Ascending aorta (tissue), 2 donors: ENCODE results near the gene RTRAF. TPM values are rescaled to one million over a fixed set of nuclear protein-coding genes. Genes with fewer than 3 reads are reported as not detected.

Source experiments
- DNase-seq, 2 donors: peaks; one replicate each; pipeline ENCODE4 v3.0.0-alpha.2; 2019; ENCODE audit warnings: low spot score in 2 of 2
- H3K27ac ChIP-seq, 2 donors: fragments of 200-600 bp; sonication (generic); one replicate each; pipeline ENCODE4 v1.5.1; 2016 to 2017; ENCODE audit warnings: mild to moderate bottlenecking in 1 of 2
- H3K27me3 ChIP-seq: fragments of 200-600 bp; sonication (generic); one replicate; pipeline ENCODE4 v1.5.1; 2017
- H3K36me3 ChIP-seq, 2 donors: fragments of 200-600 bp; sonication (generic); one replicate each; pipeline ENCODE4 v1.5.1; 2016
- H3K4me1 ChIP-seq, 2 donors: fragments of 200-600 bp; sonication (generic); one replicate each; pipeline ENCODE4 v1.5.1; 2016 to 2017; ENCODE audit warnings: mild to moderate bottlenecking in 1 of 2
- H3K4me3 ChIP-seq, 2 donors: fragments of 200-600 bp; sonication (generic); one replicate each; pipeline ENCODE4 v1.5.1; 2016 to 2017; ENCODE audit warnings: mild to moderate bottlenecking in 1 of 2
- H3K9me3 ChIP-seq, 2 donors: fragments of 200-600 bp; sonication (generic); one replicate each; pipeline ENCODE4 v1.5.1; 2016
- intact Hi-C: fragments of 100-400 bp; cut with DNase I; formaldehyde crosslinking; loops from one replicate; pipeline ENCODE4 v1.15.1; 2023
- total RNA-seq: library from RNA; depleted of rRNA; stranded (reverse); fragments of >200 nt; gene quantifications from one replicate; pipeline ENCODE4 v1.1.0, GENCODE V29; 2016
- TF ChIP-seq, protein P1 (sequence below), 3 experiments: fragments of 200-600 bp in 2 of 3; fragments of 450-650 bp in 1 of 3; sonication (generic) in 2 of 3; IDR thresholded peaks; one replicate each; pipeline ENCODE4 v1.5.1; 2016 to 2019; ENCODE audit warnings: antibody characterized with exemption in 3 of 3, mild to moderate bottlenecking in 1 of 3, moderate library complexity in 1 of 3

Gene RTRAF
- total RNA-seq, 1 donor from 2014 or later, result 15.3 TPM

GRCh38 chr14:51993285-51993920, 4.1 kb downstream of the RTRAF start:
- Histone ChIP-seq H3K4me1 (peaks cover 0 to 3% of the 10 kb centered on the region in 2 donors), H3K27me3 (no peaks in the 10 kb centered on the region), H3K36me3 (peaks cover 21 to 22% of the 10 kb centered on the region in 2 donors), H3K9me3 (no peaks in the 10 kb centered on the region), H3K4me3 (no peak overlapping the region), H3K27ac (no peak overlapping the region)
- TF ChIP-seq, protein P1, sequence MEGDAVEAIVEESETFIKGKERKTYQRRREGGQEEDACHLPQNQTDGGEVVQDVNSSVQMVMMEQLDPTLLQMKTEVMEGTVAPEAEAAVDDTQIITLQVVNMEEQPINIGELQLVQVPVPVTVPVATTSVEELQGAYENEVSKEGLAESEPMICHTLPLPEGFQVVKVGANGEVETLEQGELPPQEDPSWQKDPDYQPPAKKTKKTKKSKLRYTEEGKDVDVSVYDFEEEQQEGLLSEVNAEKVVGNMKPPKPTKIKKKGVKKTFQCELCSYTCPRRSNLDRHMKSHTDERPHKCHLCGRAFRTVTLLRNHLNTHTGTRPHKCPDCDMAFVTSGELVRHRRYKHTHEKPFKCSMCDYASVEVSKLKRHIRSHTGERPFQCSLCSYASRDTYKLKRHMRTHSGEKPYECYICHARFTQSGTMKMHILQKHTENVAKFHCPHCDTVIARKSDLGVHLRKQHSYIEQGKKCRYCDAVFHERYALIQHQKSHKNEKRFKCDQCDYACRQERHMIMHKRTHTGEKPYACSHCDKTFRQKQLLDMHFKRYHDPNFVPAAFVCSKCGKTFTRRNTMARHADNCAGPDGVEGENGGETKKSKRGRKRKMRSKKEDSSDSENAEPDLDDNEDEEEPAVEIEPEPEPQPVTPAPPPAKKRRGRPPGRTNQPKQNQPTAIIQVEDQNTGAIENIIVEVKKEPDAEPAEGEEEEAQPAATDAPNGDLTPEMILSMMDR (IDR thresholded peaks at IDR 0.05), result no peak
- DNase-seq, result no peak
- intact Hi-C loops, result loop anchor here (5.0 kb wide), 1 partner anchor 559 kb away; the partner anchor contains the start of genes GPR137C and TXNDC16

GRCh38 chr14:51996148-51996746, 6.9 kb downstream of the RTRAF start:
- no peaks in the 10 kb centered on the region for H3K4me1 ChIP-seq
- intact Hi-C loops, result loop anchor here (1.0 kb wide), 1 partner anchor 135 kb away; no protein-coding TSS in a partner anchor

GRCh38 chr14:51998348-51998747, 9.0 kb downstream of the RTRAF start:
- no peaks in the 10 kb centered on the region for H3K27me3 ChIP-seq
- H3K36me3 ChIP-seq, result peaks cover 33 to 49% of the 10 kb centered on the region in 2 donors
- DNase-seq, result no peak
- H3K4me3 ChIP-seq, result no peak overlapping the region
- peaks cover 0 to 5% of the 10 kb centered on the region in 2 donors for H3K4me1 ChIP-seq
- H3K9me3 ChIP-seq, result no peaks in the 10 kb centered on the region
- no peak overlapping the region for H3K27ac ChIP-seq
- TF ChIP-seq, protein P1 (IDR thresholded peaks at IDR 0.05), result no peak
- intact Hi-C loops, result no loop called here

More at GRCh38 chr14:51996148-51996746, 6.9 kb downstream of the RTRAF start:
- TF ChIP-seq, protein P1 (IDR thresholded peaks at IDR 0.05), result peak; percentile 63 to 78 (median 72)
- peaks cover 30 to 47% of the 10 kb centered on the region in 2 donors for H3K36me3 ChIP-seq
- H3K9me3 ChIP-seq, result no peaks in the 10 kb centered on the region
- H3K27me3 ChIP-seq, result no peaks in the 10 kb centered on the region
- no peak for DNase-seq
- no peak overlapping the region for H3K4me3 ChIP-seq
- H3K27ac ChIP-seq, result no peak overlapping the region

DNA sequence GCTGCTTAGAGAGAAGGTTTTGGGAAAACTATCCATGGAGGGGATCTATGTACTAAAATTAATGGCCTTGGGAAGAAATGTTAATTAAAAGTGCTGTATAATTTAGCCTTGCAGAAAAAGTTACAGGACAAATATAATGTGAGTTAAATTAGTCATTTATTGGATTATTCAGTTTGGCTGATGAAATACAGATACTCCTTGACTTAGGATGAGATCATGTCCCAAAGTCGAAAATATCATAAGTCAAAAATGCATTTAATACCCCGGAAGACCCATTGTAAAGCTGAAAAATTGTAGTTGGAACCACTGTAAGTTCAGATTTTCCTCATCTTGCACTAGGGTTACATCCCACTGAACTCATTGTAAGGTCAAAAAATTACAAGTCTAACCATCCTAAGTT, 9.7 kb downstream of the RTRAF start:
- Histone ChIP-seq H3K36me3 (peaks cover 28 to 56% of the 10 kb centered on the region in 2 donors), H3K27ac (no peak overlapping the region), H3K27me3 (no peaks in the 10 kb centered on the region), H3K4me1 (peaks cover 0 to 6% of the 10 kb centered on the region in 2 donors), H3K4me3 (no peak overlapping the region), H3K9me3 (no peaks in the 10 kb centered on the region)
- intact Hi-C loops, result no loop called here
- TF ChIP-seq, protein P1 (IDR thresholded peaks at IDR 0.05), result no peak
- DNase-seq, result no peak

DNA sequence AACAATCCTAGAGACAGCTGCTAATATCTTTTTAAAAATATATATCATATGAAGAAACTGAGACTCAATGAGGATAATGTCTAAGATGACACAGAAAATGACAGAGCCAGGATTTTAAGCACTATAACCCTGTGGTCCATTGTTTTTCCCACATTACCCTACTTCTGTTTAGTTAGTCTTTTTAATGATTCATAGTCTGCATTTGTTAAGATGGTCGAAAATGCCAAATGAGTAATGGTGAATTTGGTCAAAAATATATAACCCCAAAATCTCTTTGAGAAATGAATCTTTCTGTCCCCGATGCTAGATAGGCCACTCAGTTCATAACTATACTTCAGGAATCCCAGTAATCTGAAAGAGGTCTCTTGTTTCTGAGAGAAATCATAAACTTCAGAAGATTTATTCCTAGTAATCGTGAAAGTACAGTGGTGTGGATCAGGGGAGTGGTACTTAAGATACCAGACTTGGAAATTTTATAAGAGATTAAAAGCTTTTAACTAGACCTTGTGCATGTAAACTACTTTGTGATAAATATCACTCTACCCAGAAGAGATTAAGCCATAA, 10.8 kb downstream of the RTRAF start:
- no peak overlapping the region for H3K4me3 ChIP-seq
- intact Hi-C loops, result no loop called here
- H3K4me1 ChIP-seq, result peaks cover 0 to 6% of the 10 kb centered on the region in 2 donors
- TF ChIP-seq, protein P1 (IDR thresholded peaks at IDR 0.05), result no peak
- no peaks in the 10 kb centered on the region for H3K27me3 ChIP-seq
- H3K9me3 ChIP-seq, result no peaks in the 10 kb centered on the region
- H3K36me3 ChIP-seq, result peaks cover 28 to 66% of the 10 kb centered on the region in 2 donors
- no peak overlapping the region for H3K27ac ChIP-seq
- no peak for DNase-seq
